Stimulated activated memory B cell treated with anti-CD40 and anti-IgM and Interleukin-4, amounts not matched to agents 10 μg/mL and 1 μg/mL and 100 μg/mL, for 72 hours (primary cell): ENCODE measurements around the gene LIPC.

Experiments used
- ATAC-seq: fragments of 150-1000 bp; cut with Tn5 transposase; 2 replicates; pipeline ENCODE4 v1.10.0; 2021
- H3K27ac Mint-ChIP-seq: one replicate; pipeline ENCODE4 v1.8.0; 2022; ENCODE audit warnings: mild to moderate bottlenecking, mixed read lengths
- H3K27me3 Mint-ChIP-seq: one replicate; pipeline ENCODE4 v1.8.0; 2022; ENCODE audit warnings: mixed read lengths
- H3K36me3 Mint-ChIP-seq: one replicate; pipeline ENCODE4 v1.8.0; 2022; ENCODE audit warnings: mixed read lengths
- H3K4me1 Mint-ChIP-seq: one replicate; pipeline ENCODE4 v1.8.0; 2022; ENCODE audit warnings: mixed read lengths
- H3K4me3 Mint-ChIP-seq: one replicate; pipeline ENCODE4 v1.8.0; 2022; ENCODE audit warnings: mild to moderate bottlenecking, moderate library complexity, mixed read lengths
- H3K9me3 Mint-ChIP-seq: one replicate; pipeline ENCODE4 v1.8.0; 2022; ENCODE audit warnings: mixed read lengths

The LIPC gene

DNA sequence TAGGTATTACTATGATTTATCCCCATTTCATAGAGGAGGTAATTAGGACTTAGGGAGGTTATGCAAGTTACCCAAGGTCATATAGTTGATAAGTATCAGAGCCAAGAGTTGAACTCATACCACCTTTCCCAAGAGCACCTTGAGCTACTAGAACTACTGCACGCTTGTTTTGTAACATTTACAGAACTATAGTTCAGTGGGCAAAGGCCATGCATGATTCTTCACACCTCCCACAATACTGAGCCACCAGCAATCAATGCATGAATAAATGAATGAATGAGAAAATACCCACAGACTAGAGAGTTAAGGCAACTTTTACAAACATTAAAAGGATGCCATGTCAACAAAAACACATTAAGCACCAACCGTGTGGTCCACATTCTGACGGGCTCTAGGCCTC lies 46.8 kb downstream of the LIPC start:
- H3K4me1 Mint-ChIP-seq: no peaks in the 10 kb centered on the region
- H3K27me3 Mint-ChIP-seq: peaks cover 16% of the 10 kb centered on the region
- H3K4me3 Mint-ChIP-seq: no peak overlapping the region
- ATAC-seq: no peak
- H3K9me3 Mint-ChIP-seq: no peaks in the 10 kb centered on the region
- no peak overlapping the region for H3K27ac Mint-ChIP-seq
- H3K36me3 Mint-ChIP-seq: no peaks in the 10 kb centered on the region

DNA sequence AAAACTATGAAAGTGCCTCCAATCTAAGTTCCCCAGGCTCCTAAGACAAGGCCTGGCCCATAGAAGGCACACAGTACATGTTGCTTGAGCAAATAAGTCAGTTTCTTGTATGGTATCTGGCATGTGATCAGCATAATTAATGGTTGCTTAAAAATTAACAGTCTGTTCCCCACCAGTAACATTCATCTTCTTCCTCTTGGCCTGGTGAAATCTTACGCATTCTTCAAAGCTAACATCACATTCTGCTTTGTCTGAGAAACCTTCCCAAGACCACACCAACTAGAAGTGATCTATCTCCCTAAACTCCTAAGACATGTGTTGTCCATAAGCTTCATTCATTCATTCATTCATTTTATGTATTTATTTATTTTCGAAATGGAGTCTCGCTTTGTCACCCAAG lies 48.1 kb downstream of the LIPC start:
- Mint-ChIP-seq H3K27me3 (peaks cover 15% of the 10 kb centered on the region), H3K27ac (no peak overlapping the region), H3K36me3 (no peaks in the 10 kb centered on the region), H3K4me3 (no peak overlapping the region), H3K4me1 (no peaks in the 10 kb centered on the region), H3K9me3 (no peaks in the 10 kb centered on the region)
- ATAC-seq: no peak

DNA sequence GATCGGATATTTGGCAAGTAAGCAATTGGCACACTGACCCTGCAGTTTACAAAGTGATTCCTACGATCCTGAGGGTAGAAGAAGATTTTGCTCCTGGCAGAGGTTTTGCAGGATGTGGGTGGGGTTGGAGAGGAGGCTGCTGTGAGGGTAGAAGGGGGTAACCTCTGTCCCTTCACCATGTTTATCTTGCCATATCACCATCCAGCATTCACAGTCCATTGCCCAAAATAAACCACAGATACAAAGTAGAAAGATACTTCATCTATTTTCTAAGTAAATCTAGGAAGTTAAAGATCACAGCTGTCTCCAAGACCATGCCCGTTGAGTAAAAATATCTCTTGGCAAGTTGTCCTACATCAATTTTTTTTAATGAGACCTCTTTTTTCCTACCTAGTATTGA lies 51.6 kb downstream of the LIPC start:
- H3K27ac Mint-ChIP-seq: no peak overlapping the region
- H3K9me3 Mint-ChIP-seq: no peaks in the 10 kb centered on the region
- no peaks in the 10 kb centered on the region for H3K4me1 Mint-ChIP-seq
- H3K27me3 Mint-ChIP-seq: peaks cover 19% of the 10 kb centered on the region
- H3K4me3 Mint-ChIP-seq: no peak overlapping the region
- no peak for ATAC-seq
- H3K36me3 Mint-ChIP-seq: no peaks in the 10 kb centered on the region

DNA sequence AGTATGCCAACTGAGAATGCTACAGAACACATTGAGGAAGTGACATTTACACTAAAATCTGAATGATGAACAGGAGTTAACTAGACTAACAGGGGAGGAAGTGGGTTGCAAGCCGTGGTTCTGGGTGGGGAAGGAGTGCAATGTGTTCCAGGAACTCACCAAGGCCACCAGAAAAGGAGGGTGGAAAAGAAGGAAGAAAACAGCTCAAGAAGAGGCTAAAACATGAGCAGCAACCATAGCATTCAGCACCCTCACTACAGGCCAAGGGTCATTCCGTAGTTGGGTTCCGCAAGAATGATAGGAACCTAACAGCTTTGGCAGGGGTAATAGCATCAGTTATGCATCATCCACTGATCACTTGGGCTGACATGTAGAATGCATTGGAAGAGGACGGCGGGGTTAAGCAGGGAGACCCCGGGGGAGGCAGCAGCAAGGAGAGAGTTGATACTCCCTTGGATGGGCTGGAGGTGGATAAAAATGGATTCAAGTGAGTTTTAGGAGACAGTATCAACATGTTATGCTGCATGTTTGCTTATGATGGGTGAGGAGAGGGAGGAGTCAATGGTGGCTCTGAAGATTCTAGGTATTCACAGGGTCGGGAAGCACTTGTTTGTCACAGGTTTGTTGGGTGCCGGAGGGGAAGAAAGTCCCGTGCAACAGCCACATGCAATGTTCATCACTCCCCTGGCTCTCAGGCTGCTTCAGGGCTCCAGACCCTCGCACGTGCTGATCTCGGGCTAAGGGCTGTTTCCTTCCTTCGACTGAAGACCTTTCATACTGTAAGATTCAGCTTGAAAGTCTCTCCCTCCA lies 53.2 kb downstream of the LIPC start:
- H3K9me3 Mint-ChIP-seq: no peaks in the 10 kb centered on the region
- H3K27me3 Mint-ChIP-seq: peaks cover 19% of the 10 kb centered on the region
- no peak overlapping the region for H3K27ac Mint-ChIP-seq
- no peak overlapping the region for H3K4me3 Mint-ChIP-seq
- ATAC-seq: no peak
- no peaks in the 10 kb centered on the region for H3K36me3 Mint-ChIP-seq
- no peaks in the 10 kb centered on the region for H3K4me1 Mint-ChIP-seq

DNA sequence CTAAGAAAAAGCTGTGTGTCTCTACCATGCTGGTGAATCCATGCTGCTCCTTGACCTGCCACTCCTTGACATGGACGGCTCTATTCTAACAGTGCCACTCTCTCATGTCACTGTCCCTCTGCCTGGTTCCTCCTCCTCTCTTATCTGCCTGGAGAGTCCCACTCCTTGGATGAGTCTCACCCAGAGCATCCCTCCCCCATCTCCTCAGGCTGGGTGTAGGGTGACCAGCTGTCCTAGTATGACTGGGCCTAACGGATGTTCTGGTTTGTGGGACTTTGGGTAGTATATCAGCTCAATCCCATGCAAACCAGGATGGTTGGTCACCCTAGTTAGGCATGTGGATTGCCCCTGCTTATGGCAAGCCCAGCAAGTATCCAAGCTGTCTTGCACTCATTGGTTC lies 54.3 kb downstream of the LIPC start:
- peak; percentile 35 for ATAC-seq
- no peaks in the 10 kb centered on the region for H3K36me3 Mint-ChIP-seq
- H3K4me3 Mint-ChIP-seq: no peak overlapping the region
- no peaks in the 10 kb centered on the region for H3K9me3 Mint-ChIP-seq
- no peak overlapping the region for H3K27ac Mint-ChIP-seq
- H3K27me3 Mint-ChIP-seq: peaks cover 19% of the 10 kb centered on the region
- no peaks in the 10 kb centered on the region for H3K4me1 Mint-ChIP-seq

DNA sequence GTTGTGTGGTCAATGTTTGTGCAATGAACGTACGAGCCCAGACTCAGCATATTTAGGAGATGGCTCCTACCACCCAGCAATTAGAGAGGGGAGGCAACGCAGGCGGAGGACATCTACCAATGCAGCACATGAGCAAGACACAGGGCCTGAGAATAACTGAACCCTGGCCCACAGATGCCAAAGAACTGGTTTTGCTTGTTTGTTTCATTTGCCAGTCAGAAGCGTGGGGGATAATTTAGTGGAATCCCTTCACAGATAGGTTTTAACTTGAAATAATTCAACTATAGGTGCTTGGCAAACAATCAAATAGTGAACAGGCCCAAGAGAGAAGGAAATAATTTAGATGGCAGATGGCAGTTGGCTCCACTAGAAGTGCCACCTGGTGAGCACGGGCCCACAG lies 54.8 kb downstream of the LIPC start:
- H3K27ac Mint-ChIP-seq: no peak overlapping the region
- ATAC-seq: peak; percentile 10
- peaks cover 19% of the 10 kb centered on the region for H3K27me3 Mint-ChIP-seq
- H3K4me1 Mint-ChIP-seq: no peaks in the 10 kb centered on the region
- H3K9me3 Mint-ChIP-seq: no peaks in the 10 kb centered on the region
- no peaks in the 10 kb centered on the region for H3K36me3 Mint-ChIP-seq
- no peak overlapping the region for H3K4me3 Mint-ChIP-seq

DNA sequence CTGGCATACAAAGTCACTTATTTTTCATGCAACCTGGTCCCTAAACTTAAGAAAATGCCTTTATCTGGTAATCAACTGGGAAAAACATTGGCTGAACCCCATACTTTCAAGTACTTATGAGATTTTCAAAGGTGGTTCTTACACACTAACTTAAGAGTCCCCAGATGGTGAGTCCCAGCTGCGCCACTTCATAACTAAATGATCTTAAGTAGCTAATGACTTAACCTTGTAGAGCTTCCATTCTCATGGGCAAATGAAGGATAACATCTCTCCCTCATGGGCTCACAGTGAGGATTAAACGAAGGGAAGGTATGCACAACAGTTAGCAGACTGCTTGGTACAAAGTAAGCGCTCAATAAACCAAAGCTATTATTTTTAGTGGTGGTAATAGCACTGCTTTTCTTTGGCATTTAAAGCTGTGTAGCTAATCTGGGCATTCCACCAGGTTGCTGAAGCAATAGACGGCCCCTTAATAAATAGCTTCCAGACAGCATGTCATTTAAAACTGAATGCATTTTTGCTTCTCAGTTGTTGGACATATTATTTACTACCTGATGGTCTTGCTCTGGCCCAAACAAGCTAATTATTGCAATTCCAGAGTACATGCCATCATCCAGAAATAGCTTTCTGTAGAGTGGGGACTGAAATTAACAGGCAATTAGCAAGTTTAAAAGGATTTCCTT lies 55.4 kb downstream of the LIPC start:
- ATAC-seq: no peak

DNA sequence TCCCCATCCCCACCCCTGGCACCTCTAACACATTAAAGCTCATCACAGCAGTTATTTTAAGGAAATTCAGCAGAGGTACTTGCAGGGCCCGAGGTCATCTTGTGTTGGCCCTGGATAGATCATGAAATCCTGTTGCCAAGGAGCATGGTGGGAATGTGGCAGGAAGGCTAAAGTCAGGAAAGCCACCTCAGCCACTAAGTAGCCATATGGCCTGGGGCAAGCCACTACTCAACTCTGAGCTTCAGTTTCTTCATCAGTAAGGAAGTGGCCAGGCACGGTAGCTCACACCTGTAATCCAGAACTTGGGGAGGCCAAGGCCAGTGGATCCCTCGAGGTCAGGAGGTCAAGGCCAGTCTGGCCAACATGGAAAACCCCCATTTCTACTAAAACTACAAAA lies 55.9 kb downstream of the LIPC start:
- no peaks in the 10 kb centered on the region for H3K4me1 Mint-ChIP-seq
- ATAC-seq: no peak
- H3K36me3 Mint-ChIP-seq: no peaks in the 10 kb centered on the region
- no peaks in the 10 kb centered on the region for H3K9me3 Mint-ChIP-seq
- H3K4me3 Mint-ChIP-seq: no peak overlapping the region
- H3K27ac Mint-ChIP-seq: no peak overlapping the region
- H3K27me3 Mint-ChIP-seq: peaks cover 19% of the 10 kb centered on the region

More for the DNA sequence above, 55.4 kb downstream of the LIPC start:
- Mint-ChIP-seq H3K4me1 (no peaks in the 10 kb centered on the region), H3K4me3 (no peak overlapping the region), H3K9me3 (no peaks in the 10 kb centered on the region), H3K36me3 (no peaks in the 10 kb centered on the region), H3K27ac (no peak overlapping the region), H3K27me3 (peaks cover 19% of the 10 kb centered on the region)

DNA sequence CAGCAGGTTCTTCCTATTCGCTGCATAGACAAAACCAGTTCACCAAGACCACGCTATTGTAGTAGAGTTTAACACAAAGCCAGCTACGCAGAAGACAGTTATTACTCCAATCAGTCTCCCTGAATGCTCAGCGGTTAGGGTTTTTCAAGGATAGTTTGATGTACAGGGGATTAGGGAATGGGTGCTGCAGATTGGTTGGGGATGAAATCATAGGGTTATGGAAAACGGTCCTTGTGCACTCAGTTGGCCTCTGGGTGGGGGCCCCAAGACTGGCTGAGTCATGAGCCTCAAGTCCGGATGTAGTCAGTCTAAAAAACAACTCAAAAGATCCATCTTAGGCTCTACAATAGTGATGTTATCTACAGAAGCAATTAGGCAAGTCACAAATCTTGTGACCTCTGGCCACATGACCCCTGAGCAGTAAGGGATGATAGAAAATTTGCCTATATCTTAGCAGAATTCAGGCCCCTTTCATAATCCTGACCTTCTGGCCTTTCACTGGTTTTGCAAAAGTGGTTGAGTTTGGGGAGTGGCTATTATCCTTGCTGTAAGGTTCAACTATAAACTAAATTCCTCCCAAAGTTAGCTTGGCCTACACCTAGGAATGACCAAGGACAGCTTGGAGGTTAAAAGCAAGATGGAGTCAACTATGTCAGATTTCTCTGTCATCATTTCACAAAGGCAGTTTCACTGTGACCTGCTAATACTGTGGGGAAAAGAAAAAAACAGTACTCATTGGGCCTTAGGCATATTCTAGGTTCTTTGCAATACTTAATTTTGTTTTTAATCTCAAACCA lies 57.7 kb downstream of the LIPC start:
- Mint-ChIP-seq H3K36me3 (no peaks in the 10 kb centered on the region), H3K9me3 (no peaks in the 10 kb centered on the region), H3K4me3 (no peak overlapping the region), H3K27ac (no peak overlapping the region), H3K27me3 (peaks cover 17% of the 10 kb centered on the region), H3K4me1 (no peaks in the 10 kb centered on the region)
- ATAC-seq: no peak

DNA sequence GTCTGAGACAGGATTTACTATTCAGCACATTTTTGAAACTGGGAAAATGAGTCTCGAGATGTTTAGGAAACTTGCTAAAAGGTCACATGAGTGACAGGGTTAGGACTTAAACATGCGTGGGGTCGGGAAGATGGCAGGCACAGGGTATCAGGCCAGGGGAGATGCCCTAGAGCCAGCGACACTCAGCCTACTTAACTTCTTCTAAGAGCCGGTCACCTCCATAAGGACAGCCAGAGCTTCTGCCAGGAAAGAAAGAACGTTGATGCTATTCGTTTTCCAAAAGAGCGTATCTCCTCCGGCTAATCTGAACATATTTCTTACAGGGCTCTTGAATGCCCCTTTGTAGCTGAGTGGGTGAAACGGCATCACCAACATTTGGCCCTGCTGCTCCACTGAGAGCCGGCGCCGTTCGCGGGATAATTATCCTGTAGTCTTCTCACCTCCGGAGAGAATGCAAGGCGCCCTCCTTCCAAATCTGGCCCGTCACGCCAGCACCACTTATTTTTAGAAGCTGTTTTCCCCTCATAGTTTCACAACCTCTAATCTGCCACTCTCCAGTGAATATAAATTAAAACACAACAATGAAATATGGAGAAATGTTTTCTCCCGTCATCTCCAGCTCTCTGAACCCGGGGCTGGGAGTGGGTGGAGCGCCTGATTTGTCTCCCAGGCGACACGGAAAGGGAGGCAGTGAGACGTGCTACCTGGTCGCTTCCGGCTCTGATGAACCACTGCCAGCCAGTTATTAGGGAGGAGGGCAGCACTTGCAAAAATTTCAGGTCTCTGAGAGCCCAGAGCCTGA lies 58.5 kb downstream of the LIPC start:
- Mint-ChIP-seq H3K4me1 (no peaks in the 10 kb centered on the region), H3K27me3 (peaks cover 9% of the 10 kb centered on the region), H3K4me3 (no peak overlapping the region), H3K36me3 (no peaks in the 10 kb centered on the region), H3K27ac (no peak overlapping the region), H3K9me3 (no peaks in the 10 kb centered on the region)
- no peak for ATAC-seq

DNA sequence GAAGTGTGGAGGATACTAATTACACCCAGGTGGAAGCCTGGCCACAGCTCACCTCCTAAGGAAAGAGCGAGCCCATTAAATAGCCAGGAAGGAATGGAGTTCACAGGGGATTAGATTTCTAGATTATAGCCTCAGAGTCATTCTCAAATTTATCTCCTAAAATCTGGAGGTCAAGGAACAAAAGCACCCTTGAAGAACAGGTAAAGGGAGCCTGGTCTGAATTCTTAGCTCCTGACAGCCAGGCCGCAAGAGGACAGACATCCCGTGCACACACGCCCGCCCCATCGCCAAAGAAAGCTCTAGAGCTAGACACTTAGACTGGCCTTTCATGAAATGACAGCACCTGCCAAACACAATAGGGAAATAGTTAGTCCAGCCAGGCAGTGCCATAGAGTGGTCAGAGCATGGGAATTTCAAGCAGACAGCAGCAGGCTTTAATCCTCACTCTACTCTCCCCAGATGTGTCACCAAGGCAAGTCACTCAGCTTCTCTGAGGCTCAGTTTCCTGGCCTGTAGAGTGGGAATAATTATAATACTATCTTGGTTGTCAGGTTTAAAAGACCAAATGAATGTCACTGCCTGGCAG lies 59.2 kb downstream of the LIPC start:
- H3K27ac Mint-ChIP-seq: no peak overlapping the region
- no peak for ATAC-seq
- H3K36me3 Mint-ChIP-seq: no peaks in the 10 kb centered on the region
- no peaks in the 10 kb centered on the region for H3K9me3 Mint-ChIP-seq
- no peaks in the 10 kb centered on the region for H3K4me1 Mint-ChIP-seq
- H3K27me3 Mint-ChIP-seq: peaks cover 2% of the 10 kb centered on the region
- H3K4me3 Mint-ChIP-seq: no peak overlapping the region

DNA sequence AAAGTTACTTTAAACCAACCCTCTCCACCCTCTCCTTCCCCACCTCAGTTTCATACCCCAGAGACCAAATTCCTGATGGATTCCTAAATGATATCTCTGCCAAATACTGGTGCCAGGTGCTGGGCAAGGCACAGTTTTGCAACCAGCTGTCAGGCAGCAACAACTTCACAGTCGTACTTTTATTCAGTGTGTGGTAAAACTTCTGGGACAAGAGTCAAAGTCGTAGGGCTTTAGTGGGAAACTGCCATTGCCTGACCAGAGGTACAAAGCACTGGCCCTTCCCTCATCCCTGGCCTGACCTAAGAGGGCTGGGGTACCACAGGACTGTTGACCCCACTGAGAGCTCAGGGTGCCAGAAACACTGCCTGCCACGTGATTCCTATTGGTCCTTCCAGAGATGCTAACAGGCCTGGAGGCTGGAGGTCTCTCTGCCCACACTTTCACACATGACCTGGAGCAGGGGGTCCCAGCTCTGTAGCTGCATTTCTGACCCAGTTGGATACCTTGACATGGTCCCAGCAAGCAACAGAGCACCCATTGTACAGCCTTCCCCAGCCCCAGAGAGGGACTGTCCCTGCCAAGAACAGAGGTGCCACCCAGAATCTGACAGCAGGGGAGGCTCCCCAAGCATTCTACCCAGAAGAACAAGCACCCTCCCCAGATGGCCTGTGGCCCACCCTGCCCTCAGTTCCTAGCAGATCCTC lies 59.9 kb downstream of the LIPC start:
- Mint-ChIP-seq H3K27me3 (no peaks in the 10 kb centered on the region), H3K27ac (no peak overlapping the region), H3K4me1 (no peaks in the 10 kb centered on the region), H3K36me3 (no peaks in the 10 kb centered on the region), H3K9me3 (no peaks in the 10 kb centered on the region), H3K4me3 (no peak overlapping the region)
- no peak for ATAC-seq

DNA sequence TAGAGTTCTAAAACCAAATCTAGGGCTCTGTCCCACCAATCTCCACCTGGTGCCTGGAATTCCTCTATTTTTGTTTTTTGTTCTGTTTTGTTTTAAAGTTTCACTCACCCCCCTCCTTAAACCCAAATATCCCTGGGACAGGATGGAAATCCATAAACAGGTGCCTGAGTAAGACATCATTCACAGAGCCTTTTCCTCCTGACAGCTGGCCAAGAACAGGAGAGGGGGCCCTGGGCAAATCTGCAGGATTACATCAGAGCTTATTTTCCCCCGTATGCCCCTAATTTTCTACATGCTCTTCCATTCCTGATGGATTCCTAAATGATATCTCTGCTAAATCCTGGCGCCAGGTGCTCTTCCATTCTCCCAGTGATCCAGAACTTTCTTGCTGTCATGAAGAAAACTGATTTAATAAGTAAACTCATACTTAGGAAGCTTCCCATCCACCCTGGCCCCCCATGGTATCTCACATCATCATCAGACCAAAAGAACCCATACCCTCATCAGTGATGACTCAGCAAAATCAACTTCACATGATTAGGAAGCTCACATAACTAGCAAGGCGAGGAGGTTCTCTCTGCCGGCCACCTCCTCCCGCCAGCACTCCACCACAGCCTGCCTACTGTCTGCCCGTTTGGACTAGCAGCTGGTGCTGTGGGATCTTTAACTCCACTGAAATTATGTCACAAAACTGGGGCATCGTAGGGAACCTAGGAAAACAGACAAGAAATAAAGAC lies 61.0 kb downstream of the LIPC start:
- no peaks in the 10 kb centered on the region for H3K4me1 Mint-ChIP-seq
- H3K27ac Mint-ChIP-seq: no peak overlapping the region
- H3K4me3 Mint-ChIP-seq: no peak overlapping the region
- no peak for ATAC-seq
- no peaks in the 10 kb centered on the region for H3K9me3 Mint-ChIP-seq
- H3K36me3 Mint-ChIP-seq: no peaks in the 10 kb centered on the region
- peaks cover 7% of the 10 kb centered on the region for H3K27me3 Mint-ChIP-seq

DNA sequence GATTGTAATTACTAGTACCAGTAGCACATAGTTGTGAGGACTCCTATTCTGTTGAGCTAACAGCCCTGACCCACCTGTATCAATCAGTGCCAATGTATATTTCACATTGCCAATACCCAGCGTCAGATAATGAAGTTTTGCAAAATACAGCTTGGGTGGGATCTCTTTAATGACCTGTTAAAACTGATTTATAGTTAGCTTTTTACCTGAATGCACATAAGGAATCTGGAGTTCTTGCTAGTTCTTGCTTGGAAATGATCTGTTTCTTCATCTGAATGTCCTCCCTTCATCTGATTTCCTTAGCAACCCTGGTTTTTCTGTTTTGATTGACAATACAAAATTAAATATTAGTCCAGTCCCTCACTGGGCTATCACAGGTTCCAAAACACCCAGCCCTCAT lies 62.8 kb downstream of the LIPC start:
- ATAC-seq: no peak
- no peak overlapping the region for H3K27ac Mint-ChIP-seq
- H3K4me1 Mint-ChIP-seq: no peaks in the 10 kb centered on the region
- H3K4me3 Mint-ChIP-seq: no peak overlapping the region
- H3K27me3 Mint-ChIP-seq: peaks cover 9% of the 10 kb centered on the region
- H3K9me3 Mint-ChIP-seq: no peaks in the 10 kb centered on the region
- no peaks in the 10 kb centered on the region for H3K36me3 Mint-ChIP-seq
